Activated naive CD8-positive, alpha-beta T cell (primary cell): Measurements from ENCODE around the gene STX2.

Experiments used
- H3K27ac Mint-ChIP-seq: one replicate; pipeline ENCODE4 v1.8.0; 2021; ENCODE audit warnings: mixed read lengths
- H3K27me3 Mint-ChIP-seq: one replicate; pipeline ENCODE4 v1.8.0; 2021; ENCODE audit warnings: mixed read lengths
- H3K36me3 Mint-ChIP-seq: one replicate; pipeline ENCODE4 v1.8.0; 2021; ENCODE audit warnings: mixed read lengths
- H3K4me1 Mint-ChIP-seq: one replicate; pipeline ENCODE4 v1.8.0; 2021; ENCODE audit warnings: low read depth, mixed read lengths
- H3K4me3 Mint-ChIP-seq: one replicate; pipeline ENCODE4 v1.8.0; 2021; ENCODE audit warnings: mild to moderate bottlenecking, mixed read lengths
- H3K9me3 Mint-ChIP-seq: one replicate; pipeline ENCODE4 v1.8.0; 2021; ENCODE audit warnings: low read depth, mixed read lengths

STX2 gene

DNA sequence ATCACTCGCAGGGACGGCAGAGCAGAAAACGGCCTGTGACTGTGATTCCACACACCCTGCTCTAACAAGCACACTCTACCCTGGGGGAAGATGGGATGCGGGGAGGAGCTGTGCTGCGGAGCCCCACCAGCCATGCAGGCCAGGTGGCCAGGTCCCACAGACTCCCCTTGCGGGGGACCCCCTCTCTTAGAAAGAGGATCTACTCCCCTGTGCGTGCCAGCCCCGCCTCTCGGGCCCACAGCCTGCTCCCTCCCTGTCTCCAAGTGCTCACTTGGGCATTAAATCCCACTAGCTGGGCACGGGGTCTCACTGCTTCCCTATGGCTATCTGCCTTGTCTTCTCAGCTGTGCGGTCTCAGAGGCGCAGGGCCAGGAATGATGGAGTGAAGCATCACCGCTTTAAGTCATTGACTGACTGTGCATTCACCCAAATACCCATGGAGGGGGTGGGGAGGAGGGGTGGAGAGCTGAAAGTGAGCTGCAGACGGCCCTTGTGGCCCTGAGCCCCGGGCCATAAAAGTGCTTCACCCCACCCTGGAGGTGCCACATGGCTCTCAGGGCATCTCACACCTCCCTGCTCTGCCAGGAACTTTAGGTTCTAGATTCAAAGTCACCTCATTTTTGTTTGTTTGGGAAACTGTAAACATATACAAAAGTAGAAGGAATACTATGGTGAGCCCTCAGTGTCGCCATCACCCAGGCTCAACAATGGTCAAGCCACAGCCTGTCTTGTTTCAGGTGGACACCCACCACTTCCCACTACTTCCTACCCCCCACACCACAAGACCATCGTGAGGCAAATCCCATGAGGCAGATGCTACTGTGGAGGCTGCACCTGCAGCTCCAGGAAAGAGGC lies 9.4 kb downstream of the STX2 start:
- no peak overlapping the region for H3K27ac Mint-ChIP-seq
- H3K36me3 Mint-ChIP-seq = no peaks in the 10 kb centered on the region
- no peaks in the 10 kb centered on the region for H3K9me3 Mint-ChIP-seq
- H3K27me3 Mint-ChIP-seq = no peaks in the 10 kb centered on the region
- peaks cover 19% of the 10 kb centered on the region for H3K4me1 Mint-ChIP-seq
- H3K4me3 Mint-ChIP-seq = no peak overlapping the region

DNA sequence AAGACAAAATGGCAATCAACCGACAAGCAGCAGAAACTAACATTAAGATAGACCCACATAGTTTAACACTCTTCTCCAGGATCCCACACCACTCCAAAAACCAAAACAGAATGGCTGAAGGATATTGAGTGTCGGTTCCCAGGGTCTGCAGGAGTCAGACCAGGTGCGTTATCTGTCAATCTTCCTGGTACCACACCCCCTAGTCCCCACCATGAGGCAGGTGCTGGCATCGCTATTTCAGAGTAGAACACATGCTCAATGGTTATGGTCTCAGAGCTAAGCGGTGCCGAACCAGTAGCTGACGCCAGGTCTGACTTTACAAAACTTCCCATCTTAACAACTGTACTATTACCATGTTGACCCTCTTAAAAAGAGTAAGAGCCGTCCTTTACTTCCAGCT lies 10.2 kb downstream of the STX2 start:
- no peaks in the 10 kb centered on the region for H3K36me3 Mint-ChIP-seq
- no peaks in the 10 kb centered on the region for H3K27me3 Mint-ChIP-seq
- H3K9me3 Mint-ChIP-seq = no peaks in the 10 kb centered on the region

DNA sequence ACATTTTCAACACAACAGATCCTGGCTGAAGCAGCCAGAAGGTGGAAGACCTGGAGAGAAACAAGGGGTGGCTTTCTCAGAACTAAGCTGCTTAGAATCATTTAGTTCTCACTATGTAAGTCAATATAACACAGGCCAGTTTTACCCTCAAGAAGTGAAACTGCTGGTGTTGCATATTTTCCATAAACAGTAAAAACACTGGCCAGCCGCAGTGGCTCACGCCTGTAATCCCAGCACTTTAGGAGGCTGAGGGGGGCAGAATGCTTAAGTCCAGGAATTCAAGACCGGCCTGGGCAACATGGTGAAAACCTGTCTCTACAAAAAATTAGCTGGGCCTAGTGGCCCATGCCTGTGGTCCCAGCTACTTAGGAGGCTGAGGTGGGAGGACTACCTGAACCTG lies 11.6 kb downstream of the STX2 start:
- peaks cover 17% of the 10 kb centered on the region for H3K4me1 Mint-ChIP-seq

More for the DNA sequence above, 10.2 kb downstream of the STX2 start:
- H3K4me1 Mint-ChIP-seq = peaks cover 19% of the 10 kb centered on the region
- H3K4me3 Mint-ChIP-seq = no peak overlapping the region
- H3K27ac Mint-ChIP-seq = no peak overlapping the region

DNA sequence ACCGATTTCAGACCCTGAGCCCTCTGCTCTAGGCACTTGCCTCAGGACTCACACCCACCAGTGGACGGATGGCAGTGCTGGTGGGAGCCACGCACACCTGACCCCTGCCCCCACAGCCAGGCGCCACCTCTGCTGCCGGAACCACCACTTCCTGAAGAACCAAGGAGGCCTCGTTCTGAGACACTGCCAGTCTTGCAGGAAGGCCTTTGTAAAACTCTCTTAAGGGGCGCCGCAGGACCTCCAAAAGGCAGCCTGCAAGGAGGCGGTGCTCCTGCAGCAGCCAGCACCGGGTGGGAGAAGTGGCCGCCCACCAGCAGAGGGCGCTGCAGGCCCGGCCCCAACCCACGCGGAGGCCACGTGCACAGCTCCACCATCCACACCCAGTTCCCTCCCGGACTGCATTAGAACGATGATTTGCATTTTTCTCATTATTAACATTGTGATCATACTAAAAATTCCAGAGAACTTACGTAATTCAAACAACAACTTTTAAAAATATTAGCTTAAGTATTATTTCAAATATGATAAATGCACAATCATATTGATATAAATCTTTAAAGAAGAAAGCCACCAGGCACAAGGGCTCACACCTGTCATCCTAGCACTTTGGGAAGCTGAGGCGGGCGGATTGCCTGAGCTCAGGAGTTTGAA lies 12.8 kb downstream of the STX2 start:
- Mint-ChIP-seq H3K36me3 (peaks cover 5% of the 10 kb centered on the region), H3K4me1 (peaks cover 14% of the 10 kb centered on the region), H3K27ac (peak overlapping the region; percentile 61), H3K4me3 (no peak overlapping the region), H3K9me3 (no peaks in the 10 kb centered on the region), H3K27me3 (no peaks in the 10 kb centered on the region)

More for the DNA sequence above, 11.6 kb downstream of the STX2 start:
- peaks cover 5% of the 10 kb centered on the region for H3K36me3 Mint-ChIP-seq
- H3K9me3 Mint-ChIP-seq = no peaks in the 10 kb centered on the region
- no peaks in the 10 kb centered on the region for H3K27me3 Mint-ChIP-seq
- H3K4me3 Mint-ChIP-seq = no peak overlapping the region
- H3K27ac Mint-ChIP-seq = peak overlapping the region; percentile 62

DNA sequence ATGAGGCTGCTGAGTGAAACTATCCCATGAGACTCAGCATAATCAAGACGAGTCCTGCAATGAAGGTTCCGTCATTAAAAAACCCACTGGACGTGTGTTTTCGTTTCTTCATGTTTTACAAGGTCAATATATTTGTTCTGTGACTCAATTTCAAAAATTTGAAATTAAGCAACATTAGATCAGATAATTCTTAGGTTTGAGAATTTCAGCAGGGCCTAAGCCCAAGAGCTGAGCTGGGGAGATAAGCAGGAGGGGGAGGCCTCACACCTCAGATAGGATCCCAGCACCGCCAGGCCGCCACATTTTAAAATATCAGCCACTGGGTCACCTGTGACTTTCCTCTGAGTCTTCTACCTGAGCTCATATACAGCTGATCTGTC lies 13.3 kb downstream of the STX2 start:
- Mint-ChIP-seq H3K27me3 (no peaks in the 10 kb centered on the region), H3K36me3 (peaks cover 5% of the 10 kb centered on the region), H3K4me1 (peaks cover 14% of the 10 kb centered on the region), H3K9me3 (no peaks in the 10 kb centered on the region), H3K4me3 (no peak overlapping the region), H3K27ac (peak overlapping the region; percentile 61)

DNA sequence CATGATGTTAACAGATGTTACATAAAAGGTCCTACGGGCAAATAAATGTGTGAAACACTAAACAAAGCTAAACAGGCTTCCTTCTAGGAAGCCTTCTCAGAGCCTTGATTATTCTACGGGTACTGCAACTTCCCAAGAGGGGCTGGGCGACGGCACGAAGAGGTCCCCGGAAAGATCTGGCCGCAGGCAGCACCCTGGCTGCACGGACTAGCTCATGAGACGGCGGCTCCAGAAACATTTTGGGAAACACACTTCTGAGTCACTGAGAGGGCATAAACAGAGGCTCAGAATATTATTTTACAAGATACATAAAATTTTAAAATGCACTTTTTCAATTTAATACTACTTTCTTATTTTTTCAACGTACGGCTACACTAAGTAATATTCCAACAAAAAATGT lies 19.4 kb downstream of the STX2 start:
- Mint-ChIP-seq H3K27ac (no peak overlapping the region), H3K36me3 (peaks cover 9% of the 10 kb centered on the region), H3K9me3 (no peaks in the 10 kb centered on the region), H3K4me3 (peak overlapping the region; percentile 44), H3K27me3 (no peaks in the 10 kb centered on the region), H3K4me1 (peaks cover 15% of the 10 kb centered on the region)

DNA sequence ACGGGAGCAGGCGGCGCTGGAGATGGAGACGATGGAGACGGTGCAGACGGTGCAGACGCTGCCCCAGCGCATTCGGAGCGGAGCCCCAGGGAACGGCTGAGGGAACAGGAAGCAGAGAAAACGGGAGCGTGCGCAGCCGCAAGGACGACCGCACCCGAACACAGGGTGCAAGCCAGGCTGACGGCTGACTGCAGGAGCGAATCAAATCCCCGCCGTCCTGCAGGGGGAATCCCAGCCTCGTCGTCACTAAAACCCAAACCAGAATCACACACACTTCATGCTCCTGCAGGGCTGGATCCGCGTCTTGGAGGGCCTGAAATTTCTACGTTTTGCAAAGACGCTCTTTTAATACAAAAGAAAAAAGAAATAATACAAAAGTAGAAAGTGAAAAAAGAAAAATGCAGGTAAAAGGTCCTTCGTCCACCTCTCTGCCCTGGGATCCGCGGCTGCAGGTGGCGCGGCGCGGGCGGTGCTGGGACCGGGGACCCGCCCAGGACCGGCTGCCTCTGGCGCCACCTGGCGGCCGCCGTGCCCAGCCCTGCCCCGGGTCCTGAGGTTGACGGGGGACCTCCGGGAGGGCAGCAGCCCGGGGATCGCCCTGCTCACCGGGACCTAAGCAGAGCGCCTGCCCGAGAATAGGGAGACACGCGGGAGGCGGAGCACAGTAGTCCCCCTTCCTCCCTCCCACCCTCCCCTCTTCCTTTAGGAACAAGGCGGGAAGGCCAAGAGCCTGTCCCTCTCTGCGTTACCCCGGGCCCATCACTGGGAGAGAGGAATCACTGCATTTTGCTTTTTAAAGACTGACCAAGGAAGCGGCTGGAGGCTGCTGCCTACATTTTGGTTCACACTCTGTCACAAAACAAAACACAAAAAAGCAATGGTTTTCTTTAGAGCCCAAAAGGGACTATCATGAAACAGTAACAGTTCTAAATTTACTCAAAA lies 20.1 kb downstream of the STX2 start:
- Mint-ChIP-seq H3K27me3 (no peaks in the 10 kb centered on the region), H3K9me3 (no peaks in the 10 kb centered on the region), H3K4me3 (peak overlapping the region; percentile 85), H3K36me3 (peaks cover 11% of the 10 kb centered on the region), H3K4me1 (peaks cover 15% of the 10 kb centered on the region), H3K27ac (no peak overlapping the region)

DNA sequence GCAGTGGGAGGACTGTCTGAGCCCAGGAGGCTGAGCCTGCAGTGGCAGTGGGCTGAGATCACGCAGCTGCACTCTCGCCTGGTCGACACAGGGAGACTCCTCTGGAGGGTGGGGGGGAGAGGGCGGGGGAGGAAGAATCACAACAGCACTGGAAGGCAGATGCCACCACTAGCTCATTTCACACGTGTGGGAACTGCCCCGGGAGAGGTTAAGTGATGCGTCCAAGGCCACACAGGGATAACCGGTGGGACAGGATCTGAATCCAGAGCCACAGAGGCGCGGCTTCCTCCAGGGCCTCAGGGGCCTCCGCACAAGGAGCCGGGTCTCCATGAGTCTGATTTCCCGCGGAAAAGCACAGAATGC lies 20.8 kb downstream of the STX2 start:
- no peak overlapping the region for H3K27ac Mint-ChIP-seq
- no peaks in the 10 kb centered on the region for H3K27me3 Mint-ChIP-seq
- H3K9me3 Mint-ChIP-seq = no peaks in the 10 kb centered on the region
- peaks cover 15% of the 10 kb centered on the region for H3K4me1 Mint-ChIP-seq
- peaks cover 7% of the 10 kb centered on the region for H3K36me3 Mint-ChIP-seq
- peak overlapping the region; percentile 85 for H3K4me3 Mint-ChIP-seq

DNA sequence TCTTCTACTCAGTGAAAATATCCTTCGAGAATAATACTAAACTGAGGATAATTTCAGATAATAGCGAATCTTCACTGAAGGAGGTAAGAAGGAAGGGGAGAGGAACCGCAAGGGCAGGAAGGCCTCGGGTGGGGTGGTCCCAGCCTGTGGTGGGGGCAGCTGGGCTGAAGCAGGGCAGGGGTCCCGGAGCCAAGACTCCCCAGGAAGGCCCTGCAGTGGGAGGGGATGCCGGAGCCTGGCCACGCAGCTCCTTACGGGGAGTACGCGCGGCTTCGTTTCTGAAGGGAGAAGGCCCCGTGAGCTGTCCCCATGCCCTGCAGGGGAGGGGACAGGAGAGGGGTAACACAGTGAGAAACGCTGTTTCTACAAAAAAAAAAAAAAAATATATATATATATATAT lies 21.2 kb downstream of the STX2 start:
- H3K4me1 Mint-ChIP-seq = peaks cover 15% of the 10 kb centered on the region
- H3K9me3 Mint-ChIP-seq = no peaks in the 10 kb centered on the region
- H3K27me3 Mint-ChIP-seq = no peaks in the 10 kb centered on the region
- H3K36me3 Mint-ChIP-seq = peaks cover 7% of the 10 kb centered on the region
- peak overlapping the region; percentile 66 for H3K4me3 Mint-ChIP-seq
- no peak overlapping the region for H3K27ac Mint-ChIP-seq

DNA sequence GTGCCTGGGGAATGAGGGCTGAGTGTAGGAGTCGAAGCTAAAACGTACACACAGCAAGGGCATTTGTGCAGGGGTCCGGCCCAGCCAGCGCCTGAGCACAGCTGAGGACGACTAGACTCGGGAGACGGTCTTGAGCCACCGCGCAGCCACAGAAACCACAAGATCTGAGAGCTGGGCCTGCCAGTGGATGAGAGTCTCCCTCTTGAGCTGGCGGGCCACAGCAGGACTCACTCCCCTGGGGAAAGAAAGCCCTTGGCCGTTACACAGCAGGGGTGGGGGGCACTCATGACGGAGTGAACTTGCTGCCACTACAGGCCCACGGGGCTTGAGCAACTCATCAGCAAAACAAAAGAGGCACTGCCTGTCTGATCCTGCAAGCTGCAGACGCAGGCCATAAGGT lies 23.0 kb downstream of the STX2 start:
- Mint-ChIP-seq H3K4me1 (peaks cover 15% of the 10 kb centered on the region), H3K27me3 (no peaks in the 10 kb centered on the region), H3K9me3 (no peaks in the 10 kb centered on the region), H3K36me3 (peaks cover 7% of the 10 kb centered on the region), H3K27ac (no peak overlapping the region), H3K4me3 (no peak overlapping the region)

DNA sequence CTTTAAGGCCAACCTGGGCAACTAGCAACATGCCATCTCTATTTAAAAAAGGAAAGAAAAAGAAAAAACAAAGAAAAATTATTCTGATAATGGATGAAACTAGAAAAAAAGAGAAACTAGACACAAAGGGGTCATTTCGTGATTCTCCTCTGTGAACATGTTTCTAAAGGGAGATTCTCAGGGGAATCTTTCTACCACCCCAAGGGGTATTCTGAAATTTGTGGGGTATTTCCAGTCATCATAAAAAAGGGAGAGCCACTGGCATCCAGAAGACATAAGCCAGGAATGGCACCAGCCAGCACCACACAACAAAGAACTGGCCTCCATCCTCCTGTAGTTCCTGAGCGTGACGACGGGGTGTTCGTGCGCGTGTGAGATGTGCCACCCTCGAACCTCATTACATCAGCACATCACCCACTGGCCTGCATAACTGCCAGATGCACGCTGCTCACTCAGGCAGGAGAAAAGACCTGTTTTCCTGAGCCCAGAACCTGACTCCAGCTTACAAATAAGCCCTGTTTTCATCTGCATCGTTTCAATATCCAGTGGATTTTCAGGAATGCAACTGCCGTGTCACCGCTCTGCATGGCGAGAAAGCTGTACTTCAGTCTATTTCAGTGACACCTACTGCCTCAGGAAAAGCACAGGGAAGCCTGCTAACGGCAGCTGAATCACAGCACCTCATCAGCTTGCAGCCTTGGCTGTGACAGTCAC lies 23.9 kb downstream of the STX2 start:
- no peak overlapping the region for H3K4me3 Mint-ChIP-seq
- peaks cover 15% of the 10 kb centered on the region for H3K4me1 Mint-ChIP-seq
- peaks cover 7% of the 10 kb centered on the region for H3K36me3 Mint-ChIP-seq
- H3K27me3 Mint-ChIP-seq = no peaks in the 10 kb centered on the region
- no peak overlapping the region for H3K27ac Mint-ChIP-seq
- H3K9me3 Mint-ChIP-seq = no peaks in the 10 kb centered on the region

DNA sequence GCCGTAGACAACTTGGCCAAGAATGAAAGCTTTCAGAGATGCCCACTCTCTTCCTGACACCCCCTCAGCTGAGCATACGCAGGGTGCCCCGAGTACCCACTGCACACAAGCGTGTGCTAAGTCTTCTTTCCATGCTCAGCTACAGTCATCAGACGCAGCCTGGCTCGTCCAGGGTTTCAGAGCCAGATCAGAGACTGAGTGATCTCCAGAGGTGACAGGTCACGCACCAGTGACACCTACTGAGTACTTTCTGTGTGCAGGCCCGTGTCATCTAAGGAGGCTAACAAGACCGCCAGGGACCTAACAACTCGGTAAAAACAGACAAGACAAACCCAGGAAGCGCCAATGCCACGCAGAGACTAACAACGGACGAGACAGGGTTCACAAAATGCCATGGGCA lies 25.1 kb downstream of the STX2 start:
- H3K4me1 Mint-ChIP-seq = peaks cover 10% of the 10 kb centered on the region
- no peaks in the 10 kb centered on the region for H3K27me3 Mint-ChIP-seq
- no peak overlapping the region for H3K4me3 Mint-ChIP-seq
- peaks cover 9% of the 10 kb centered on the region for H3K36me3 Mint-ChIP-seq
- H3K9me3 Mint-ChIP-seq = no peaks in the 10 kb centered on the region
- H3K27ac Mint-ChIP-seq = peak overlapping the region; percentile 22

DNA sequence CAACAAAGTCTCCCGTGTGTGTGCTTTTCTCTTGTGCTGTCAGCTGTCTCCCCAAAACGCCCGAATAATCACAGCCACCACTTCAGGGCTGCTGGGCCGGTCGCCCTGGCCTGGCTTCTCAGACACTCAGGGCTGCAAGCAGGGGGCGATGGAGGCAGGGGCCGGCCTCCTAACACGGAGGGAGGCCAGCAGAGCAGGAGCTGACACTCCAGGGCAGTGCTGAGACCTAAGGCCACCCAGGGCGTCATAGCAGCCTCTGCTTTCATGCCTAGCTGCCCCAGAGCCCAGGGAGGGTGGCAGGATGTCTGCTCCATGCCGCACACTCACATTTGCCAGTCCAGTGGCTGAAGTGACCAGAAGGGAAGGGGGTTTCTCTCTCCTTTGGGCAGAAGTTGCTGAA lies 25.6 kb downstream of the STX2 start:
- no peaks in the 10 kb centered on the region for H3K9me3 Mint-ChIP-seq
- H3K27ac Mint-ChIP-seq = no peak overlapping the region
- H3K27me3 Mint-ChIP-seq = no peaks in the 10 kb centered on the region
- peaks cover 9% of the 10 kb centered on the region for H3K36me3 Mint-ChIP-seq
- H3K4me1 Mint-ChIP-seq = peaks cover 7% of the 10 kb centered on the region
- H3K4me3 Mint-ChIP-seq = no peak overlapping the region

DNA sequence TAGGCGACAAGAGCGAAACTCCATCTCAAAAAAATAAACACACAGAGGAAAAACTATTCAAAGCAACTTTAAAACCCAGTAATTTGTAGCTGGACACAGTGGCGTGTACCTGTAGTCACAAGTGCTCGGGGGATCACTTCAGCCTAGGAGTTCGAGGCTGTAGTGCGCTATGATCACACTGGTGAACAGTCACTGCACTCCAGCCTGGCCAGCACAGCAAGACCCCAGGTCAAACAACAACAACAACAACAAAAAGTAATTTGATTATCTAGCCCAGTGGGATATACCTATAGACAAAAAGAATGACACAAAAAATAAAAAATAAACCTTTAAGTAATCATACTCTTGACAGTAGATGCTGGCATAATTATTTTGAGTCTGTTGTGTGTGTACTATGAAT lies 29.3 kb downstream of the STX2 start:
- H3K36me3 Mint-ChIP-seq = peaks cover 27% of the 10 kb centered on the region
- H3K9me3 Mint-ChIP-seq = no peaks in the 10 kb centered on the region
- no peaks in the 10 kb centered on the region for H3K4me1 Mint-ChIP-seq
- no peak overlapping the region for H3K4me3 Mint-ChIP-seq
- H3K27me3 Mint-ChIP-seq = no peaks in the 10 kb centered on the region
- no peak overlapping the region for H3K27ac Mint-ChIP-seq
